Mononuclear cell (primary cell): ENCODE results near the gene TERC. TPM values are rescaled to one million over a fixed set of nuclear protein-coding genes. Genes with fewer than 3 reads are reported as not detected.

Source experiments
- H3K27me3 ChIP-seq: 2 replicates; pipeline ENCODE4 v1.6.0; 2011; ENCODE audit warnings: low read length, control low read depth; ENCODE audit not compliant: insufficient read depth
- H3K4me1 ChIP-seq: 2 replicates; pipeline ENCODE4 v1.5.1; 2011; ENCODE audit warnings: mild to moderate bottlenecking, low read length, control low read depth; ENCODE audit not compliant: insufficient read depth
- H3K4me3 ChIP-seq: 2 replicates; pipeline ENCODE4 v1.5.1; 2011; ENCODE audit warnings: mild to moderate bottlenecking, low read length, moderate library complexity
- H3K9me3 ChIP-seq: 2 replicates; pipeline ENCODE4 v1.5.1; 2011; ENCODE audit warnings: low read depth, mild to moderate bottlenecking, control low read depth, low read length
- total RNA-seq: library from RNA; depleted of rRNA; stranded (reverse); fragments of >200 nt; gene quantifications from one replicate; pipeline ENCODE4 v1.2.3, GENCODE V29; 2012

Gene TERC
- total RNA-seq, result 382 TPM

GRCh38 chr3:169764882-169765612, at the start of gene TERC:
TSS of gene TERC (minus strand) at chr3:169765060.
- Histone ChIP-seq H3K27me3 (no peaks in the 10 kb centered on the region), H3K4me1 (peaks cover 24% of the 10 kb centered on the region), H3K9me3 (no peaks in the 10 kb centered on the region), H3K4me3 (peak within 1 kb of the TSS; percentile 88)

GRCh38 chr3:169813757-169814517, 49.1 kb upstream of the TERC start:
- Histone ChIP-seq H3K27me3 (no peaks in the 10 kb centered on the region), H3K4me3 (peak overlapping the region; percentile 43), H3K9me3 (peaks cover 10% of the 10 kb centered on the region), H3K4me1 (peaks cover 29% of the 10 kb centered on the region)

GRCh38 chr3:169813278-169813677, 48.4 kb upstream of the TERC start:
- peak overlapping the region; percentile 43 for H3K4me3 ChIP-seq
- peaks cover 10% of the 10 kb centered on the region for H3K9me3 ChIP-seq
- no peaks in the 10 kb centered on the region for H3K27me3 ChIP-seq
- peaks cover 29% of the 10 kb centered on the region for H3K4me1 ChIP-seq

- Histone ChIP-seq H3K27me3 (no peaks in the 10 kb centered on the region), H3K4me1 (peaks cover 29% of the 10 kb centered on the region), H3K9me3 (peaks cover 10% of the 10 kb centered on the region), H3K4me3 (peak within 1 kb of the TSS; percentile 43)
These were observed 47.7 kb upstream of the TERC start, which contains the start of the genes LRRC34 and LRRIQ4 for GRCh38 chr3:169812332-169813235. TSS of gene LRRC34 (minus strand) at chr3:169812904. CDS start at chr3:169812548, 356 bp downstream. TSS of gene LRRIQ4 (plus strand) at chr3:169812870. CDS start at chr3:169821922, 9,052 bp downstream.

GRCh38 chr3:169811631-169812331, 46.9 kb upstream of the TERC start:
- Histone ChIP-seq H3K27me3 (no peaks in the 10 kb centered on the region), H3K4me1 (peaks cover 29% of the 10 kb centered on the region), H3K4me3 (peak overlapping the region; percentile 43), H3K9me3 (peaks cover 10% of the 10 kb centered on the region)

- peaks cover 28% of the 10 kb centered on the region for H3K4me1 ChIP-seq
- no peaks in the 10 kb centered on the region for H3K9me3 ChIP-seq
- no peak overlapping the region for H3K4me3 ChIP-seq
- H3K27me3 ChIP-seq, result no peaks in the 10 kb centered on the region
These were observed 44.5 kb upstream of the TERC start for GRCh38 chr3:169809230-169809795.

GRCh38 chr3:169804681-169805080, 39.8 kb upstream of the TERC start:
- Histone ChIP-seq H3K27me3 (no peaks in the 10 kb centered on the region), H3K9me3 (no peaks in the 10 kb centered on the region), H3K4me3 (no peak overlapping the region), H3K4me1 (no peaks in the 10 kb centered on the region)

GRCh38 chr3:169792359-169792758, 27.5 kb upstream of the TERC start:
- Histone ChIP-seq H3K4me3 (no peak overlapping the region), H3K27me3 (no peaks in the 10 kb centered on the region), H3K4me1 (no peaks in the 10 kb centered on the region), H3K9me3 (no peaks in the 10 kb centered on the region)

- Histone ChIP-seq H3K4me1 (no peaks in the 10 kb centered on the region), H3K4me3 (no peak overlapping the region), H3K27me3 (no peaks in the 10 kb centered on the region), H3K9me3 (no peaks in the 10 kb centered on the region)
These were observed 26.0 kb upstream of the TERC start for GRCh38 chr3:169790687-169791429.

GRCh38 chr3:169790219-169790618, 25.4 kb upstream of the TERC start:
- Histone ChIP-seq H3K4me1 (no peaks in the 10 kb centered on the region), H3K9me3 (no peaks in the 10 kb centered on the region), H3K4me3 (no peak overlapping the region), H3K27me3 (no peaks in the 10 kb centered on the region)

- no peaks in the 10 kb centered on the region for H3K9me3 ChIP-seq
- no peaks in the 10 kb centered on the region for H3K4me1 ChIP-seq
- no peaks in the 10 kb centered on the region for H3K27me3 ChIP-seq
- H3K4me3 ChIP-seq, result no peak overlapping the region
These were observed 22.9 kb upstream of the TERC start for GRCh38 chr3:169787791-169788190.

- no peaks in the 10 kb centered on the region for H3K27me3 ChIP-seq
- no peak overlapping the region for H3K4me3 ChIP-seq
- H3K4me1 ChIP-seq, result no peaks in the 10 kb centered on the region
- H3K9me3 ChIP-seq, result no peaks in the 10 kb centered on the region
These were observed 22.3 kb upstream of the TERC start for GRCh38 chr3:169787120-169787519.

- Histone ChIP-seq H3K27me3 (no peaks in the 10 kb centered on the region), H3K4me1 (peaks cover 4% of the 10 kb centered on the region), H3K9me3 (no peaks in the 10 kb centered on the region), H3K4me3 (no peak overlapping the region)
These were observed 16.5 kb upstream of the TERC start for GRCh38 chr3:169781209-169781855.
